KOPT-K1 (cell line): Measurements from ENCODE around the gene ADORA3.
A peak's percentile ranks its signal among the peaks of the same experiment; 100 is the strongest.

Experiments
- H3K27ac ChIP-seq: fragments of 200-600 bp; sonication (generic); 2 replicates; pipeline ENCODE4 v1.5.1; 2016; ENCODE audit warnings: antibody characterized with exemption, mild to moderate bottlenecking, low read depth, low read length; ENCODE audit not compliant: poor library complexity, severe bottlenecking
- H3K36me3 ChIP-seq: fragments of 200-600 bp; sonication (generic); 2 replicates; pipeline ENCODE4 v1.5.1; 2017; ENCODE audit warnings: antibody characterized with exemption, mild to moderate bottlenecking, low read length, moderate library complexity; ENCODE audit not compliant: insufficient read depth
- H3K9me3 ChIP-seq: fragments of 200-600 bp; sonication (generic); 2 replicates; pipeline ENCODE4 v1.5.1; 2017; ENCODE audit warnings: antibody characterized with exemption, low read length, mild to moderate bottlenecking; ENCODE audit not compliant: insufficient read depth, poor library complexity, severe bottlenecking

ADORA3 gene

DNA sequence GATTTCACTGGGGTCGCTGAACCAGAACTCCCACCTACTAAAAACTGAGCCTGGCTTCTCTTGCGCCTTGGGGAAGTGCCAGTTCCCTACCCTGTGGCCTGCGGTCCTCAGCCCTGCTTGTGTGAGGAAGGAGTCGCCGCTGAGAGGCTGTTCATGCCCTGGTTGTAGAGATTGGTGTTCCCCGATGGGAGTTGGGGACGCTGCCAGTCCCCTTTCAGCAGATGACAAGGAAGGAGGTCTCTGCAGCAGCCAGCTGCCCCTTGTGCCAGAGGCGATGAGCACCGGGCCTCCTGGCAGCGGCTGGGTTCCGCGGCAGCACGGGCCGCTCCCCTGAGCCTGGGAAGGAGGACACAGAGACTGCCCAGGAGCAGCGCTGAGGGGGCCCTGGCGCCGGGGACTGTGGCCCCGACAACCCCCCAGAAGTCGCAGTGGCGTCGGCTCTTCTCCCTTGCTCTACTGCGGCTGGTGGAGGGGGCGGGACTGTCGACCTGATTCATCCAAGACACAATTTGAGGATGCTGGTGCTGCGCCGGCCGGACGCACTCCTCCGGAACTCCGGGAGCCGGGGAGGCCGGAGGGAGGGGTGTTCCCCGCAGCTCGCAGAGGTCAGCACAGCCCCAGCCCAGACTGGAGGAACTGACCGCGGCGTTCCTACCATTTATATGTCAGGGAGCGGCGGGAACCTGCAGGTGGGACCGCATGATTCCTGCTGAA, 12.0 kb upstream of the ADORA3 start:
- Histone ChIP-seq H3K27ac (peak overlapping the region; percentile 82), H3K36me3 (no peaks in the 10 kb centered on the region), H3K9me3 (no peaks in the 10 kb centered on the region)

GRCh38 chr1:111513410-111514020, 10.1 kb upstream of the ADORA3 start:
- Histone ChIP-seq H3K36me3 (no peaks in the 10 kb centered on the region), H3K9me3 (no peaks in the 10 kb centered on the region), H3K27ac (no peak overlapping the region)

DNA sequence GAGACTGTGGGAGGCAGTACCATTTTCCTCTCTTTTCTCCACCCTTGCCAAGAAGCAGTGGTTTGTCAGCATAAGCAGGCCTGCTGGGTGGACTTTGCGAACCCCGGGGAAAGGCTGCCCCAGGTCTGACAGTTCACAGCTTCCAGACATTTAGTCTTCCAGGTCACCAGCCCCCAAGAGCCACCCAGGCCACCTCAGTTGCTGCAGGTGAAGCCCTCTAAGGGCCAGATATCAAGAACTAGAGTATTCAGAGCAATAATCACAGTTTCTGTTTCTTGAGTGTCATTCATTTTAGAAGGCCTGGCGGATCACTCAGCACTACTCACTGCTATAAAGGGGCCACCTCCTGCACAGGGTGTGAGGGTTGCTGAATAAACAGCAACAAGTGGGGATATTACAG, 9.5 kb upstream of the ADORA3 start:
- H3K9me3 ChIP-seq = no peaks in the 10 kb centered on the region
- no peak overlapping the region for H3K27ac ChIP-seq
- H3K36me3 ChIP-seq = no peaks in the 10 kb centered on the region

DNA sequence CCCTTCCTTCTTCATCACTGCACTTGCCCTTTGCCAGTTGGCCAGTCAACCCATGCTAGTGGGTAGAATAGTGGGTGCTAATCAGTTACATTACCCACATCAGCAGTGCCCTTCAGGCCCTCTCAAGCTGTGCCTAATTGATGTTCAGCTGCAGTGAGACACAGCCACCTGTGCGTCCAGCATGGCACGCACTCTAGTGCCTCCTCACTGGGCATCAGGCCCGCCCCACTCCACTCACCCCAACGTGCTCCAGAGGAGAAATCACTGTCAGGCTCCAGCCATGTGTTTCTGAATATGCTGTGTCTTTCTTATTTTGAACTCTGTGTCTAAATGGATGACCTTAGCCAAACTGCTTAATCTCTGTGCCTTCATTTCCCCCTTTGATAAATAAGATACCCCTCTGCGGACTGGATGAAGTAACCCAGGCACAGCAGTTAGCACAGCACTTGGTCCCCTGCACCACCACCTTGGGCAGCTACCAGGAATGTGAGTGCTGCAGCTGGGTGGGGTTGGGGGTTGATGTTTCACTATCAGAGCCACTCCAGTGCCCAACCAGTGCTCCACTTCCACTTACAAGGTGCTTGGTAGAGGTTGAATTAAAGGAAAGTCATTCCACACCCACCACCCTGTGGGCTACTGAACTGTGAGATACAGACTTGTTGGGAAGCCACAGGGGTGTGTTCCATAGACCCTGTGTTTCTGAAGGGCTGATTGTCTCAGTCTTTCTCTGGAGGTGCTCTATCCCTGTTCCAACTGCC, 8.9 kb upstream of the ADORA3 start:
- no peaks in the 10 kb centered on the region for H3K36me3 ChIP-seq
- H3K9me3 ChIP-seq = no peaks in the 10 kb centered on the region
- no peak overlapping the region for H3K27ac ChIP-seq

DNA sequence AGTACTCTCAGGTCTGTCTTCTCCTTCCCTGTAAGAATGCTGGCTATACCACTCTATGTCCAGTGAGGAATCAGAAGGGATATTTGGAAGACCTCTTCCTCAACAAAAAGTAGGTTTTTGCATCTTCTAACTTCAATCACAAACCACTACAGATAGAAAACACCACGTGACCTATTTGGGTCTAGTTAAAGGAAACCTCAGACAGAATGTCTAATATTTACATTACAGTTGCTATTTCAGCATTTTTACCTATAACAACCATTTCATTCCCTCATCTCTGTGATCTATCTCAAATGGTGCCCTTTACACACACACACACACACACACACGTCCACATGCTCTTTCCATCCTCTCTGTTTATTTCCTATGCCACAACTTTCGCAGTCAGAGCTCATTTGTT, 7.9 kb upstream of the ADORA3 start:
- Histone ChIP-seq H3K9me3 (no peaks in the 10 kb centered on the region), H3K36me3 (no peaks in the 10 kb centered on the region), H3K27ac (no peak overlapping the region)

GRCh38 chr1:111509997-111510375, 6.6 kb upstream of the ADORA3 start:
- Histone ChIP-seq H3K9me3 (no peaks in the 10 kb centered on the region), H3K36me3 (no peaks in the 10 kb centered on the region), H3K27ac (no peak overlapping the region)

GRCh38 chr1:111507411-111508201, 4.2 kb upstream of the ADORA3 start:
- no peaks in the 10 kb centered on the region for H3K36me3 ChIP-seq
- H3K9me3 ChIP-seq = no peaks in the 10 kb centered on the region
- peak overlapping the region; percentile 94 for H3K27ac ChIP-seq

DNA sequence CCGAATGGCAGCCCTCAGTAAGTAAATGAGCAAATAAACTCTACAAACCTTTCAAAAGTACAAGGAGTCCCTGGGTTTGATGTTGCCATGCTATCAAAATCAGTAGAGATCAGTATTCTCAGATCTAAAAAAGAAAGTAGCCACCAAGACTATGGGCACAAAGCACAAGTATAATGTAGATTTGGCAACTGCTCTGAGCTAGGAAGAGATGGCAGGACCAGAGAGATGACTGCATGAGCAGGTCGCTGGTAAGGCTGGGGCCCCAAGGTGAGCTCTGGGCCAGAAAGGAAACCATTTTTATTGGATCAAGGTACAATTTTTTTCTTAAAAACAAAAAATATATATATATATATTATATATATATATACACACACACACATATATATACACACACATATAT, 3.1 kb upstream of the ADORA3 start:
- H3K9me3 ChIP-seq = no peaks in the 10 kb centered on the region
- H3K36me3 ChIP-seq = no peaks in the 10 kb centered on the region
- H3K27ac ChIP-seq = peak overlapping the region; percentile 64

DNA sequence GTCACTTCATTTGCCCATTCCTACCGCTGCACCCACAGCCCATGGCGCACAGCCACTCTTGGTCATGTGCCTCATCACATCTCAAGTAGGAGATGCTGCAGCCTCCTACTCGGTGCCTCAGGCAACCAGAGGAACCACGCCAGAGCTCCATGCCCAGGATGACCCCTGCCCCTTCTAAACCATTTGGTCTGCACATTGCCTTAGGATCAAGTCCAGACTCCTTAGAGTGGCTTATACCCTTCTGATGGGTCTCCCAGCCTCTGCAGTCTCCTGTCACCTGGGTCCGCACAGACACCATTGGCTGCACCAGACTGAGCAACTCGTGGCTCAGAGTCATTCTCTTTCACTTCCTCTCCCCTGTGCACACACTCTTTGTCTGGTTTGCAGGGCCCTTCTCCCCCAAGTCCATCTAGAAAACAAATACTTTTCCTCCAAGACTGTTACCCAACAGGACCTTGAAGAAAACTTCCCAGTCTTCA, 2.2 kb upstream of the ADORA3 start:
- H3K36me3 ChIP-seq = no peaks in the 10 kb centered on the region
- H3K9me3 ChIP-seq = no peaks in the 10 kb centered on the region
- H3K27ac ChIP-seq = peak overlapping the region; percentile 64

DNA sequence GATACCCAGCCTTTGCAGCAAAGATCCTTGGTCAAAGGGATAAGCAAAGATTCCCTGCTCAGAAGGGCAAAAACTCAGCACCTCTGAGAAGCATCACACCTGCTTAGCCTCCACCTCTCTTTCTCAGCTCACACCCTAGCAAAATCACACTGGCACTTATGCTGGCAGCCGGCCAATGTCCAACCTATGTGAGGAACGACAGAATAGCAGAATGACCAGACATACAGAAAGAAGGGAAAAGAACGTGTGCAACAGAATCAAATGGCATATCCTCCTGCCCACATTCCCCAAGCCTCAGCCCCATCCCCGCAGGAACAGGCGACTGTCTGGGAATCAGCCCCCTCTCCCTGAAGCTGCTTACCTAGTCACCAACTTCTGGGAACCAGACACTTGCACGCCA, 664 bp upstream of the ADORA3 start:
- peak overlapping the region; percentile 64 for H3K27ac ChIP-seq

GRCh38 chr1:111501645-111502044, 1.8 kb downstream of the ADORA3 start:
- H3K27ac ChIP-seq = no peak overlapping the region

More for the DNA sequence above, 664 bp upstream of the ADORA3 start:
- Histone ChIP-seq H3K36me3 (no peaks in the 10 kb centered on the region), H3K9me3 (no peaks in the 10 kb centered on the region)

DNA sequence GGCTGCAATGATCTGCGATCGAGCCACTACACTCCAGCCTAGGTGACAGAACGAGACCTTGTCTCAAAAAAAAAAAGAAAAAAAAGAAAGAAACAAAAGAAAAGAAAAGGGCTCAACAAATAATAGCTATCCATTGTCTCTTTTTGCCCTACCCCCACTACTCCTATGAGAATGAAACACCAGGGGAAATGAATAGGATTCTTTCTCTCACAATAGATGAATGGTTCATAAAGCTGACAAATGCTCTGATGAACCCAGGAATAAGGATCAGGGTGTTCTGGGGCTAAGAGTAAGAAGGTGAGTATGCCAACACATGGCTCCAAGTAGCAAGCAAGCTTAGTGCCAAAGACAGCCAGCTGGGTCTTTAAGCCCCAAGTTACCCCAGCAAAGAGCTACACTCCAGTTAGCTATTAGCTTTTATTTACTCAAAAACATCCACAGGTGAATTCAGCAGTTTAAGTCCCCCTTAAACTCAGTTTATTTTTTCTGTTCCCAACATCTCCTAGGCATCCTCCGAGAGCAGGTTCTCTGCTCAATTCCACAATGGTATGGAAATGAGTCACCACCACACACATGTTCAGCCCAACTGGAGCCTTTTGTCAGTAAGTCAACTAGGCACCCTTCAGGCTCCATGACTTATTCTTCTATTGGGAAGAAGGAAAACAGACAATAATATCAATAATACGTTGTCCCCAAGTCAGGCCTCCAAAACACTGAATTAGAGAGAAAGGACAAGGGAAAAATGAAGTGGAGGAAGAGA, 4.2 kb downstream of the ADORA3 start:
- Histone ChIP-seq H3K9me3 (peaks cover 4% of the 10 kb centered on the region), H3K27ac (no peak overlapping the region), H3K36me3 (no peaks in the 10 kb centered on the region)

More at GRCh38 chr1:111501645-111502044, 1.8 kb downstream of the ADORA3 start:
- Histone ChIP-seq H3K36me3 (no peaks in the 10 kb centered on the region), H3K9me3 (peaks cover 2% of the 10 kb centered on the region)

DNA sequence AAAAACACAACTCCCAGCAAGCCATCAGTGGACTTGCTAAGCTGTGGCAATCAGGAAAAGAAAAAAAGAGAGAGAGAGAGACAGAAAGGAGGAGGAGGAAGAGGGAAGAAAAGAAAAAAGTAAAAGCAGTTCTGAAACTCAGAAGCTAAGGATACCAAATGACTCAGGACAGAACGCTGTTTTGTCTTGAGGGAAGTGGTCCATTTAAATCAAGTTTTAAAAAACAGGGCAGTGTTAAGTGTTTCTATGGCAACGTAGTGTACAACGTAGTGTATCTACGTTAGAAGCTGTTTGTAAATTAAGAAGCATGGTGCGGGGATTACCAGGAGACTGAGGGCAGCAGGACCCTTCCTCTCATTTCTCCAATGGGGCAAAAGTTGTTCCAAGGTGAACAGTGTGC, 5.8 kb downstream of the ADORA3 start:
- H3K36me3 ChIP-seq = no peaks in the 10 kb centered on the region
- peaks cover 4% of the 10 kb centered on the region for H3K9me3 ChIP-seq
- H3K27ac ChIP-seq = no peak overlapping the region

GRCh38 chr1:111496398-111496797, 7.0 kb downstream of the ADORA3 start:
- peaks cover 4% of the 10 kb centered on the region for H3K9me3 ChIP-seq
- no peaks in the 10 kb centered on the region for H3K36me3 ChIP-seq
- no peak overlapping the region for H3K27ac ChIP-seq
